GDM1 (cell line): ENCODE data around the gene DSTN.
A peak's percentile ranks its signal among the peaks of the same experiment; 100 is the strongest.

Experiments
- DNase-seq: peaks from one replicate; lab custom pipeline; 2025; lab: John Stamatoyannopoulos, UW

DSTN gene

GRCh38 chr20:17624551-17625245 is 54.8 kb downstream of the DSTN start:
- DNase-seq = no peak

- no peak for DNase-seq
Observed at GRCh38 chr20:17625246-17626051, 55.6 kb downstream of the DSTN start.

- no peak for DNase-seq
Observed at GRCh38 chr20:17626217-17627007, 56.5 kb downstream of the DSTN start.

- no peak for DNase-seq
Observed at GRCh38 chr20:17627101-17627955, 57.5 kb downstream of the DSTN start.

GRCh38 chr20:17628101-17628841 is 58.4 kb downstream of the DSTN start:
- no peak for DNase-seq

GRCh38 chr20:17629025-17629424 is 59.1 kb downstream of the DSTN start:
- no peak for DNase-seq

- no peak for DNase-seq
Observed at GRCh38 chr20:17629678-17630089, 59.8 kb downstream of the DSTN start.

- DNase-seq = no peak
Observed at GRCh38 chr20:17630151-17630805, 60.4 kb downstream of the DSTN start.

GRCh38 chr20:17630806-17631195 is 60.9 kb downstream of the DSTN start:
- DNase-seq = no peak

GRCh38 chr20:17631576-17632319 is 61.9 kb downstream of the DSTN start:
- DNase-seq = no peak

GRCh38 chr20:17633221-17633849 is 63.5 kb downstream of the DSTN start:
- no peak for DNase-seq

GRCh38 chr20:17633850-17634500 is 64.1 kb downstream of the DSTN start:
- DNase-seq = no peak

GRCh38 chr20:17634661-17635331 is 64.9 kb downstream of the DSTN start:
- DNase-seq = peak; percentile 54

- no peak for DNase-seq
Observed at GRCh38 chr20:17635332-17636244, 65.7 kb downstream of the DSTN start.

GRCh38 chr20:17636523-17637412 is 66.9 kb downstream of the DSTN start:
- no peak for DNase-seq

GRCh38 chr20:17637413-17637780 is 67.5 kb downstream of the DSTN start:
- no peak for DNase-seq
